Right atrium auricular region (tissue), 2 donors: ENCODE measurements around the gene TCN1. TPM values are rescaled to one million over a fixed set of nuclear protein-coding genes. Genes with fewer than 3 reads are reported as not detected.

Experiments
- DNase-seq: peaks from one replicate; pipeline ENCODE4 v3.0.0-alpha.2; 2019; ENCODE audit warnings: low spot score
- H3K27ac ChIP-seq, 2 donors: fragments of 200-600 bp; sonication (generic); 1 replicate in 1 of 2; 2 replicates in 1 of 2; pipeline ENCODE4 v1.5.1; 2016 to 2019
- H3K27me3 ChIP-seq, 2 donors: fragments of 200-600 bp; sonication (generic); one replicate each; pipeline versions ENCODE4 v1.5.1 to v1.6.0; 2017 to 2019
- H3K36me3 ChIP-seq: fragments of 200-600 bp; sonication (generic); one replicate; pipeline ENCODE4 v1.5.1; 2016
- H3K4me1 ChIP-seq, 2 donors: fragments of 200-600 bp; sonication (generic); one replicate each; pipeline versions ENCODE4 v1.5.1 to v1.6.0; 2017 to 2019
- H3K4me3 ChIP-seq, 2 donors: fragments of 200-600 bp; sonication (generic); 1 replicate in 1 of 2; 2 replicates in 1 of 2; pipeline ENCODE4 v1.5.1; 2017 to 2019; ENCODE audit warnings: mild to moderate bottlenecking in 1 of 2, moderate library complexity in 1 of 2
- H3K9me3 ChIP-seq, 2 donors: fragments of 200-600 bp; sonication (generic); one replicate each; pipeline ENCODE4 v1.5.1; 2019
- CTCF ChIP-seq, 2 donors: fragments of 200-600 bp; sonication (generic); IDR thresholded peaks; one replicate each; pipeline ENCODE4 v1.5.1; 2019; ENCODE audit warnings: antibody characterized with exemption in 2 of 2
- total RNA-seq, 2 donors: library from RNA; depleted of rRNA; stranded (reverse); fragments of >200 nt; gene quantifications; one replicate each; pipeline ENCODE4 v1.1.0, GENCODE V29; 2016

The TCN1 gene
- total RNA-seq, 2 donors from 2014 or later: not detected

- no peaks in the 10 kb centered on the region for H3K36me3 ChIP-seq
- no peaks in the 10 kb centered on the region for H3K4me1 ChIP-seq
- TF ChIP-seq CTCF (IDR thresholded peaks at IDR 0.05): no peak
- H3K9me3 ChIP-seq: peaks cover 0 to 11% of the 10 kb centered on the region in 2 donors
- no peak overlapping the region for H3K4me3 ChIP-seq
- H3K27ac ChIP-seq: no peak overlapping the region
- DNase-seq: no peak
- no peaks in the 10 kb centered on the region for H3K27me3 ChIP-seq
Observed at GRCh38 chr11:59866836-59867235, 549 bp upstream of the TCN1 start.

- Histone ChIP-seq H3K27me3 (no peaks in the 10 kb centered on the region), H3K4me1 (no peaks in the 10 kb centered on the region), H3K36me3 (no peaks in the 10 kb centered on the region), H3K4me3 (no peak overlapping the region), H3K9me3 (peaks cover 0 to under 1% of the 10 kb centered on the region in 2 donors), H3K27ac (no peak overlapping the region)
- no peak for TF ChIP-seq CTCF (IDR thresholded peaks at IDR 0.05)
- no peak for DNase-seq
Observed at GRCh38 chr11:59865031-59865430, 1.3 kb downstream of the TCN1 start.

- DNase-seq: no peak
- no peak overlapping the region for H3K4me3 ChIP-seq
- TF ChIP-seq CTCF (IDR thresholded peaks at IDR 0.05): no peak
Observed at GRCh38 chr11:59862252-59862651, 4.0 kb downstream of the TCN1 start.

GRCh38 chr11:59859673-59860072 lies 6.6 kb downstream of the TCN1 start:
- H3K4me3 ChIP-seq: no peak overlapping the region
- H3K36me3 ChIP-seq: no peaks in the 10 kb centered on the region
- no peak for DNase-seq

More at GRCh38 chr11:59862252-59862651, 4.0 kb downstream of the TCN1 start:
- Histone ChIP-seq H3K27me3 (no peaks in the 10 kb centered on the region), H3K4me1 (no peaks in the 10 kb centered on the region), H3K36me3 (no peaks in the 10 kb centered on the region), H3K9me3 (no peaks in the 10 kb centered on the region), H3K27ac (no peak overlapping the region)

GRCh38 chr11:59857439-59858434 lies 8.6 kb downstream of the TCN1 start:
- Histone ChIP-seq H3K4me1 (no peaks in the 10 kb centered on the region), H3K36me3 (no peaks in the 10 kb centered on the region), H3K27me3 (no peaks in the 10 kb centered on the region), H3K4me3 (no peak overlapping the region), H3K9me3 (no peaks in the 10 kb centered on the region), H3K27ac (no peak overlapping the region)
- no peak for TF ChIP-seq CTCF (IDR thresholded peaks at IDR 0.05)
- no peak for DNase-seq

More at GRCh38 chr11:59859673-59860072, 6.6 kb downstream of the TCN1 start:
- Histone ChIP-seq H3K27me3 (no peaks in the 10 kb centered on the region), H3K4me1 (no peaks in the 10 kb centered on the region), H3K27ac (no peak overlapping the region), H3K9me3 (no peaks in the 10 kb centered on the region)
- TF ChIP-seq CTCF (IDR thresholded peaks at IDR 0.05): no peak
